ENCODE measurements around the gene TEN1. TPM values are rescaled to one million over a fixed set of nuclear protein-coding genes. Genes with fewer than 3 reads are reported as not detected.

TEN1 gene
- total RNA-seq, 1 donor: 31.8 TPM

DNA sequence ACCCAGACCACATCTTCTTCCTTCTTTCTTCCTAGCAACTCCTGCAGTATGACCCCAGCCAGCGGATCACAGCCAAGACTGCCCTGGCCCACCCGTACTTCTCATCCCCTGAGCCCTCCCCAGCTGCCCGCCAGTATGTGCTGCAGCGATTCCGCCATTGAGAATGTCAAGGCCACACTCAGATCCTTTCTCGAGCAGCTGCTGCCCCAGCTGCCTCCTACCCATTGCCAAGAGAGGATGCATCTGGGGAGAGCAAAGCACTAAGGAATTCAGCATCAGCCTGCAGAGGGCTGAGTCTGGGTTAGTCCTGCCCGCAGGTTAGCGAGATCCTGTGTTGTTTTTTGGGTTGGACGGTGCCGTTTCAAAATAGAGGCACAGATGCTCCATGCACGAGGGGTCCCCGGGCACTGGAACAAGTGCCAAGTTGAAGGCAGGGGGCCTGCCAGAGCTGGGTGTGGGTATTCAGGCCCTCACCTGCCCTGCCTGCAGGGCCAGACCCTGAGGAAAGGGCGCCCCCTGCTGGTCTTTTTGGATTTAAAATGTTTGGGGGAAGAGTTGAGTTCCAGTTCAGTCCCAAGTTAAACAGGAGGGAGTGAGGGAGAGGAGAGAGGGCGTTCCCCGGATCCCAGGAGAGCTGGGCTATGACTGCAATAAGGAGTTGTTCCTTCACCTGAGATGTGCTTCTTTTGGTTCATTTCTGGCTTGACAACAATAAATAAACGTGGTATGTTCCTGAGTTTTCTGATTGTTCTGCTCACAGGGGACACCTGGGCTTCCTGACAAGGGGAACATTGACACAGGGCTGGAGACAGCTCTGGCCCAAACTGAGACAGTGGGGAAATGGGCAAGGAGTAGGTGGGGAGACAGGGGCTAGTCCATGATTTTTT is 26.5 kb downstream of the TEN1 start:
- peak; percentile 58 to 81 (median 68) for DNase-seq (ENCODE audit: low read depth in 2 of 3, low spot score in 2 of 3)

DNA sequence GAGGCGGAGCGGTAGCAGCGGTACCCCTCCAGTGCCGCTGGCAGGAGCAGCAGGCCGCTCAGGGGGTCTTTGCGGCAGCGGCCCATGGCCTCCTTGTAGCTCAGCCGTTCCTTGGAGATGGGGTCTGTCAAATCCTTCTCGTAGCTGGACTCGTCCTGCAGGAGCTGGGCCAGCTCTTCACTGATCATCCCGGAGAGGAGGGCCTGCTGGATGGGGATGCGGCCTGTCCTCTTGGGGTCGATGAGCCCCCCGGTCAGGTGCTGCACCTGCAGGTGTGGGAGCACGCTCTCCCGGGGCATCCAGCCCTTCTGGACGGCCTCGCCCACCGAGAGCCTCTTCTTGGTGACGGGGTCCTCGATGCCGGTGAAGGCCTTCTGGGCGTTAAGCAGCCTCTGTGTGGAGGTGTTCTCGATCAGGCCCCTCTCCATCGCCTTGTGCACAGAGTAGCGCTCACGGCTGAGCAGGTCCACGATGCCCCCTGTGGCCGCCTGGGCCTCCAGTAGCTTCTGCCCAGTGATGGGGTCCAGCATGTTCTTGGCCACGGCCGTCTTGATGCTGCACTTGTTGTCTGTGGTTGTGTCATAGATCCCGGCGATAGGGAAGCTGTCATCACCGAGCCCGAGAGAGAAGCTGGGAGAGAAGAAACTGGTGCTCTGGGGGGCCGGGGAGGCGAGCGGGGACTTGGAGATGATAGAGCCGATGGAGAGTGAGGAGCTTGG is 28.2 kb downstream of the TEN1 start:
- no peak for DNase-seq (ENCODE audit: low read depth in 2 of 3, low spot score in 2 of 3)

DNA sequence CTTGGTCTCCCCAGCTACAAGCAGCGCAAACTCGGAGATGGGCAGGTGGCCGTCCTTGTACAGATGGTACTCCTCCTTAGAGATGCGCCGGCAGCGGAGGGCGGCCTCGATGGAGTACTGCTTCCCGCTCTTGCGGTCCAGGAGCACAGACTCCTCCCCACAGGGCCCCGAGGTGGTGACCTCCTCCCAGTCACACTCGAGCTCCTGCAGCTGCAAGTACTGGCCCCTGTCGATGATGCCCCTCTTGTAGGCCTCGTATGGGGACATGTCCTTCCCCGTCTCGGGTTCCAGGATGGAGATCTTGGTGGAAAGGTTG is 28.8 kb downstream of the TEN1 start:
- no peak for DNase-seq (ENCODE audit: low read depth in 2 of 3, low spot score in 2 of 3)

DNA sequence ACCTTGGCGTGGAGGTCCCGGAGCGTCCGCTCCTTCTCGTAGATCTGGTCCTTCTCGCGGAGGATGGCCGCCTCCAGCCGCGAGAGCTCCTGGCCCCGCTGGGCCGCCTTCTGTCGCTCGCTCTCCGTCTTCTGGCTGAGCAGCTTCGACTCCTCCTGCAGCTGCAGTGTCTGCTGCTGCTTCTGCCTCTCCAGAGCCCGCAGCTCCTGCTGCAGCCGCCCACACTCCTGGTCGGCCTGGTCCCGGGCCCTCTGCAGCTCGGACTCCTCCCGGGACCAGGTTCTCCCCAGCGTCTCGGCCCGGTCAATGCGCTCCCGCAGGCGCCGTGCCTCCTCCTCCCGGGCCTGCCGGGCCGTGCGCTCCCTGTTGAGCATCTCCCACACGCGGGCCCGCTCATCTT is 29.2 kb downstream of the TEN1 start:
- DNase-seq (ENCODE audit: low read depth in 2 of 3, low spot score in 2 of 3): no peak

DNA sequence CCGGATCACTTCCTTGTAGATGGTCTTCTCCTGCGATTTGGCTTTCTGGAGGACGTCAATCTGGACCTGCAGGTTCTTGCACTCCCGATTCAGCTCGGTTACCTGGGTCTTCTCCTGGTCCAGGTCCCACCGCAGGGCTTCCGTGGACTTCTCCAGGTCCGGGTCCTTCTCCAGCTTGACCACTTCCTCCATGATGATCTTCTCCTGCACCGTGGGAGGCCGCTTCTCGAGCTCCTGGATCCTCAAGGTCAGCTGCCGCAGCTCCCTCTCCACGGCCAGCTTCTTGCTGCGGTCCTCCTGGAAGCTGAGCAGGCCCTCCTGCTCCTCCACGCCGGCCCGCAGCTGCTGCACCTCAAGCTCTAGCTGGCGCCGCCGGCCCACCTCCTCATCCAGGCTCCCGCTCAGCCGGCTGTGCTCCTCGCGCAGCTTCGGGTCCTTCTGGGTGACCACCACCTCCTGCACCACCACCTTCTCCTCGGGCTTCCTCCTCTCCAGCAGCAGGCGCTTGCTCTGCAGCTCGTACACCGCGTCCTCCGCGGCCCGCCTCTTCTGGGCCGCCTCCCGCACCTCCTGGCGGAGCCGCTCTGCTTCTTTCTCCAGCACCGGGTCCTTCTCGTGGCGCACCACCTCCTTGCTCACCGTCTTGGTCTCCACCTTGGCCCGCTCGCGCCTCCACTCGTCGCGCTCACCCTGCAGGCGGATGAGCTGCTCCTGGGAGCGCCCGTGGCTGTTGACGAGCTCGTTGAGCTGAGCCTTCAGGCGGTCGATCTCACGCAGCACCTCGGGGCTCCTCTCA is 29.8 kb downstream of the TEN1 start:
- no peak for DNase-seq (ENCODE audit: low read depth in 2 of 3, low spot score in 2 of 3)

DNA sequence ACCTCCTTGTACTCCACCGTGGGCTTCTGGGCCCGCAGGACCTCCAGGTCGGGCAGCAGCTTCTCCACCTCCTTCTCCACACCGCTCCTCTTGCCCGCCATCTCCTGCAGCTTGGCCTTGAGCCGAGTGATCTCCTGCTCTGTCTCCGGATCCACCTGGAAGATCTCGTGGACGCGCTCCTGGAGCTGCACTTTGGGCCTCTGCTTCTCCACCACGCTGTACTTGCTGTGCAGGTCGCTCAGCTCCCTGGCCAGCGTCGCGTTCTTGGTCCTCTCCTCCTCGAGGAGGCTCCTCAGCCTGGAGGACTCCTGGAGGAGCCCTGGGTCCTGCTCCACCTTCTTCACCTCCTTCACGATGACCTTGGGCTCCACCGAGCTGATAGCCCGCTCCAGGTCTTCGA is 30.4 kb downstream of the TEN1 start:
- no peak for DNase-seq (ENCODE audit: low read depth in 2 of 3, low spot score in 2 of 3)

DNA sequence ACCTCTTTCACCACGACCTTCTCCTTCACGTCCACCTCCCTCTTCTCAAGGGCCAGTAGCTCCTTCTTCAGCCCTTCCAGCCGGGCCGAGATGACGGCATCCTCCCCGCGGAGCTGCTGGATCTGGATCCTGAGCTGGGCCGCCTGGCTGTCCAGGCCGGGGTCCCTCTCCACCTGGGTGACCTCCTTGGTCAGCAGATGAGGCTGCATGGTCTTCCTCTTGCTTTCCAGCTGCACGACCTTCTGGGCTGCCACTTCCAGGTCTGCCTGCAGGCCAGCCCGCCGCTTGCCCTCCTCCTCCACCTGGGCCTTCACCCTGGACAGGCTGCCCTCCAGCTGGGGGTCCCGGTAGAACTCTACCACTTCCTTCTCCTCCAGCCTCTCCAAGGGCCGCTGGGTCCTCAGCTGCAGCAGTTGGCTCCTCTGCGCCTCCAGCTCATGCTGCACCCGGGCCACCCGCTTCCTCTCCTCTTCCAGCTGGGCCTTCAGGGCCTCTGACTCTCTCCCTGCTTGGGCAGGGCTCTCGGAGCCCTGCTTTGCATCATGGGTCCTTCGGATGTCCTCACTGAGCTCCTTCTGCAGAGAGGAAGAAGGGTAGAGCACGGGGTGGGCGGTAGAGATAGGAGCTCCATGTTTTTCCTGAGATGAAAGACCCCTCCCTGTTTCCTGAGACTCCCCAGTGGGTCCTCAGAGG is 31.1 kb downstream of the TEN1 start:
- DNase-seq (ENCODE audit: low read depth in 2 of 3, low spot score in 2 of 3): no peak

DNA sequence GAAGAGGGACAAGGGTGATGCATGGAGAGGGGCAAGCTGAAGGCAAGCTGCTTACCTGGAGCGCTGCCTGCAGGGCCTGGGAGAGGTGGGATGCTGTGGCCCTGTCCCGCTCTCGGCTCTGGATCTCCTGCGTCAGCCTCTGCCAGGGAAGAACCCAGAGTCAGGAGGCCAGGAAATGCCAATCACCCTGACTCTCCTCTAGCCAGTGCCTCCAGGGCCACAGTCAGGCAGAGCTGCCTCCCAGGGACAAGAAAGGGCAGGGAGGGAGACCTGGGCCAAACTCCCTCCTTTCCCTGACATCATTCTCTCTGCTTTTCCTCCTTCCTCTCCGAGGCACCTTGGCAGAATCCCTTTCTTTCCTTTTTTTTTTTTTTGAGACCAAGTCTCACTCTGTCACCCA is 32.9 kb downstream of the TEN1 start:
- no peak for DNase-seq (ENCODE audit: low read depth in 2 of 3, low spot score in 2 of 3)

DNA sequence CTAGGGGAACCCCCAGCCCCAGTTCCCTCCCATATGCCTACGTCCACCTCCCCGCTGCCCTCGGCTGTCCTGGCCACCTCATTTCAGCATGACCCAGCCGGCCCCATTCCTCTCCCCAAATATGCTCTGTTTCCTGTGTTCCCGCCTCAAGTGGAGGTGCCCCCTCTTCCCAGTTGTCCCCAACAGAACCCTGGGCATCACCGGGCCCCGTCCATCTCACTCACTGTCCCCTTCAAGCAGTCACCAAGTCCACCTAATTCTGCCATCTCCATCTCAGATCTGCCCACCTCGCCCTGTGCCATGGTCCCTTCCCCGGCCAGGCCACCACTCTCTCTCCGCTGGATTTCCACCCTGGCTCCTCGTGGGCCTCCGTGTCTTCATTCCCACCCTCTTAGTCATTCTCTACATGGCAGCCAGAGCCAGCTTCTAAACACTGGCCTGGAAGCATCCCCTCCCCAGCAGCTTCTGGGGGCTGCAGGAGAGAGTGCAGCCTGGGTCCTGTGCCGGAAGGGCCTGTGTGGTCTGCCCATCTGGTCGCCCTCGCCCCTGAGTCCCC is 34.4 kb downstream of the TEN1 start:
- no peak for DNase-seq (ENCODE audit: low read depth in 2 of 3, low spot score in 2 of 3)

DNA sequence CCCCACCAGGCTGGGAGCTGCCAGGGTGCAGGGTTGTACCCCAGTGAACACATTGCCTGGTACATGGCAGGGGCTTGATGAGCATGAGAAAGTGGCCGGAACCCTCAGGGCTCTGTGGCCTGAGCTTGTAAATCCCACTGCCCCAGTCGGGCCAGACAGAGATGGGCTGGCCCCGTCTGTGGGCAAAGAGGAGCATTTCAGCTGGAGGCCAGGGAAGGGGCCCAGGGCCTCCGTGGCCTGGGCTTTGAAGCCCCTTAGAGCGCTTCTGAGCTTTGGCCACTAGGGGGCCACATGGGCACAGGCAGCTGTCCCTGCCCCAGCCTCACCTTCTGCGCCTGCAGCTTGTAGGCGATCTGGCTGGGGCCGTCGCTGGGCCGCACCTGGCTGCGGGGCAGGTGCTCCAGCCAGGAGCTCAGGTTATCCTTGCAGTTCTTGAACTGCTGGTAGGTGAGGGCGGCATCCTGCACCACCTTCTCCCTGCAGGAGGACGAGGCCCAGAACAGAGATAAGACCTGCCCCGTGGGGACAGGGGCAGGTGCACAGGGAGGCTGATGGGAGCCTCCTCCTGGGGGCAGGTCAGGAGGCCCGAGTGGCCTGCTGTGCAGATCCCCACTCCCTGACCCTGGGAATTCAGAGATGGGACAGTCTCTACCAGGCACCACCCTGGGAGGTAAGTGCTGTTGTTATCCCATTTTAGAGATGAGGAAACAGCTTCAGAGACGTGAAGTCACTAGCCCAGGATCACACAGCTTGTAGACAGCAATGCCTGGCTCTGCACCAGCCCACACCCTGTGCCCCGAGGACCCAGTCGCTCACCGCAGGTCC is 35.3 kb downstream of the TEN1 start:
- peak; percentile 60 to 82 (median 71) for DNase-seq (ENCODE audit: low read depth in 2 of 3, low spot score in 2 of 3)

DNA sequence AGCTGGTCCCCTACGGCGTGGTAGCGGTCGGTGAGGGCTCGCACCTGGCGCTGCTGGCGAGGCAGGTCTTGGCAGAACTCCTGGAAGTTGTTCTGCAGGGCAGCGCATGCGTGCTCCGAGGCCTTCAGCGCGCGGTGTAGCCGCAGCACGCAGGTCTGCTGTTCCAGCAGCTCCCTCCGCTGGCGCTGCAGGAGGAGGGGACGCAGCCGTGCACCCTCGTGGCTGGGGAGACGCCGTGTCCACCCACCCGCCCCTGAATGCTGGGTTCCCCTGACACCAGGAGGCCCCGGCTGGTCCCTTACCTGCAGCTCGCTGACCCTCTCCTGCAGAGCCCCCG is 35.9 kb downstream of the TEN1 start:
- DNase-seq (ENCODE audit: low read depth in 2 of 3, low spot score in 2 of 3): no peak

DNA sequence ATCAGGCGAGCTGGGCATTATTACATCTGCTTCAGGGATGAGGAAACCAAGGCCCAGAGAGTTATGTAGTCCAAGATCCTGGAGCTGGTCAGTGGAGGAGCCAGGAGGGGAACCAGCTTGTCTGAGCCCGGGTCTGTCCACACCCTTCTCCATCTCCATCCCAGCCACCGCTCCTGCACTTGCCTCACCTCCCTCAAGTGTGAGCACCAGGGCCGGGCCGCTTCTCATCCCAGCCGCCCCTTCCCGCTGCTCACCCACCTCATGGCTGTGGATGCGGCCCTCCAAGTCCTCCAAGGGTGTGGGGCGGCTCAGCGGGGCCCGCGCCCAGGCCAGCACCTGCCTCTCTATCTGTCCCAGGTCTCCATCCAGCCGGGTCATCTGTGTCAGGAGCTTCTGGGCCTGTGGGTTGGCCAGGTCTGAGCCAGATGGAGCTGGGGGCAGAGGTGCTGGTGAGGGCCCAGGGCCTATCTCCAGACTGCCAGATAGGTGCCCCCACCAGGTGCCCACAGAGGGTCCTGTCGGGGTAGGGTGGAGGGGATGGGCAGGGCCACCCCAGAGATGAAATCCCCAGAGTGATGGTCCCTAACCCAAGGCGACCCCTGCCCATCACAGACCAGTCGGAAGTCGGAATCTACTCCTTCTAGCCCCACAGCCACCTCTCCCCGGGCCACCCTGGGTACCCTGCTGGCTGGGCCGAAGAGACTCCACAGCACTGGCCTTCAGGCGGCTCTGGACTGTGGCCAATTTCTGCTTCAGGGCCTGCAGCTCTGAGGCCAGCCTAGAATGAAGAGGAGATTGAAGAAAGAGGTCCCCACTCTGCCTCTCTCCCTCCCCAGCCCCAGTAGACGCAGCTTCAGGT is 38.7 kb downstream of the TEN1 start:
- DNase-seq (ENCODE audit: low read depth in 2 of 3, low spot score in 2 of 3): no peak

DNA sequence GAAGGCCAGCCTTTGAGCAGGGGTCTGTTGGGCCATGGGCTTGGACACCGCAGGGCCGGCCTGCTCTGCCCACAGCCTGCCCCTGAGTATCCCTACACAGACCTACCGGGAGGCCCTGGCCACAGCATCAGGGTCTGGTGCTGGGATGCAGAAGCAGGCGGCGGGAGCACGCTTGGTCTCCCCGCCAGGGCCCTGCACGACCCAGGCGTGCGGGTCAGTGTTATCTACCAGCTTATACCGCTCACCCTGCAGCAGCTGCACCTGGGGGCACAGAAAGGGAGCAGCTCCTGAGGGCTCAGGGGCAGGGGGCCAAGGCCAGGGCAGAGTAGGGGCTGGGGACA is 39.3 kb downstream of the TEN1 start:
- no peak for DNase-seq (ENCODE audit: low read depth in 2 of 3, low spot score in 2 of 3)

DNA sequence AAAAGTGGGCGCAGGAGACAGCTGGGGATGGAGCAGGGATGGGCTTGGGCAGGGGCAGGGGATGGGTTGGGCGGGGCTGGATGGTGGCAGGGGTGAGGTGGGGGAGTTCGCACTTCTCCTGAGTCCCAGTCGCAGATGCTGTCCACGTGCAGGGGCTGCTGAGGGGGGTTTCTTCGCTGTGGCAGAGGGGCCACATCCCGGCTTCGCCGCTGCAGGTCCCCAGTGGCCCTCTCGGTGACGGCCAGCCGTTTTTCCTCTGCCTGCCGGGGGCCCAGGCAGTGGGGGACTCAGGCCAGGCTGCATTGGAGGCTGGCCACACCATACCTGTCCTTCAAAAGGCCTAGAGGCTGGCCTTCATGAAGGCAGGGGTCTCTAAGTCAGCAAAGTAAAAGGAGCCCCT is 39.8 kb downstream of the TEN1 start:
- DNase-seq (ENCODE audit: low read depth in 2 of 3, low spot score in 2 of 3): no peak

DNA sequence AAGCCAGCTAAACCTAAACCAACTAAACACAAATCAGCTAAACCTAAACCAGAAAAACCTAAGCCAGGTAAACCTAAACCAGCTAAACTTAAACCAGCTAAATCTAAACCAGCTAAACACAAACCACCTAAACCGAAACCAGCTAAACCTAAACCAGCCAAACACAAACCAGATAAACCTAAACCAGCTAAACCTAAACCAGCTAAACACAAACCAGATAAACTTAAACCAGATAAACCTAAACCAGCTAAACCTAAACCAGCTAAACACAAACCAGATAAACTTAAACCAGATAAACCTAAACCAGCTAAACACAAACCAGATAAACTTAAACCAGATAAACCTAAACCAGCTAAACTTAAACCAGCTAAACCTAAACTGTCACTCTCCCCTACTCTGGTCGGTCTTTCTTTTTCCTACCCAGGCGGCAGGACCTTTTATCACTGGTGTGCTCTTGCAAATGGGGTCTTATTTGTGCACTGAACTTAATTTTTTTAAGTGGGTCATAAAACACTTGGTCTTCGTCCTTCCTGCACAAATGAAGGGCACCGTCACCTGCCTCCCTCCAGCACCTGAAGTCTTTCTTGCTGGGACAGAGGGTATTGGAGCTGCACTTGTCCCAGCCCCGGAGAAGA is 40.9 kb downstream of the TEN1 start:
- DNase-seq (ENCODE audit: low read depth in 2 of 3, low spot score in 2 of 3): no peak

DNA sequence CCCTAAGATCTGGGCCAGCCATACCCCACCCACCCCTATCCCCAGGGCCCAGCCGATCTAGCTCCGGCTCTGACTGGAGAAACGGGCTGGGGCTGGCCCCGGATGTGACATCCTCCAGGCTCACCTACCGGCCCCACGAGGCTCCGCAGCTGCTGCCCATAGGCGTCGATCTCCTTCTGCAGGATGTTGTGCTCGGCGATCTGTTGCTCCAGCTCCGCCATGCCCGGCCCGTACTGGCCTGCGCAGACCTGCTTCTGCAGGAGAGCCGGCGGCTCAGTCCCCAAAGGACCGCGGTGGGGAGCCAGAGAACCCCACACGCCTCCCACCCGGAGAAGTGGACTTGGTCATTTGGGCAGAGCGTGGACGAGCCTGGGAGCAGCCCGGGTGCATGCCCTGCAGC is 43.2 kb downstream of the TEN1 start:
- no peak for DNase-seq (ENCODE audit: low read depth in 2 of 3, low spot score in 2 of 3)

DNA sequence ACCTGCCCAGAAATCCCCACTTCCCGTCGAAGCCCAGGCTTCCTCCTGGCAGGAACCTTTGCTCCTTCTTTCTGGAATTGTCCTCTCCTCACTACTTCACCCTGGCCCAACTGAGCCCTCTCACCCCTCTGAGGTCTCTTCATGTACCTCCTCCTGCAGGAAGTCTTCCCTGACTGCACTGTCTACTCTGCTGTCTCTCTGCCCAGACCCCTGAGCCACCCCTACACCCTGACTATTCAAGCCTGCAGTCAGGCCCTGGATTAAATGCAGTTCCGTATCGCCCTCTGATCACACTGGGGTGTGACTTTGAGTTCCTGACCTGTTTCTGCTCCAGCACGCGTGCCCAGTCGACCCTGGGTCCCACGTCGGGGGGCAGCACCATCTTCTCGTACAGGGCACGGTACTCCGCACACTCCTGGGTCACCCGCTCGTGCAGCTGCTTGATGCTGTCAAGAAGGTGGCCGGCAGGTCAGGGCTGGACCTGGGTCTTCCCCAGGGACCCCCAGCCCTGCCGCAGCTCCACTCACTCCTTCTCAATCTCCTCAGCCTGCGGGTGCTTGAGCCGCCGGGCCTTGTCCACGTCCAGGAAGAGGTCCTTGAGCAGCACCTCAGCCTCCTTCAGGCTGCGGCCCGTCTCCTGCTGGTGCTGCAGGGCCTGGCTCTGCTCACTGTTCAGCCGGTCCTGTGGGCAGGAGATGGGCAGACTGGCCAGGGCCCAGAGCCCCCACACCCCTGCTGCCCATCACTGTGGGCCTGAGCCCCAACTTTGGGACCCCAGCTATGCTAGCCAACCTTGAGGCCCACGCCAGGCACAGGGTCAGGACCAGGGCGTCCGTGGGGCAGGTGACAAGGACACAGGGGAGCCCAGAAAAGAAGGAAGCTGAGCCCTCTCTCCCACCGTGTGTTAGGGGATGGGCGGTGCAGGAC is 44.2 kb downstream of the TEN1 start:
- no peak for DNase-seq (ENCODE audit: low read depth in 2 of 3, low spot score in 2 of 3)

DNA sequence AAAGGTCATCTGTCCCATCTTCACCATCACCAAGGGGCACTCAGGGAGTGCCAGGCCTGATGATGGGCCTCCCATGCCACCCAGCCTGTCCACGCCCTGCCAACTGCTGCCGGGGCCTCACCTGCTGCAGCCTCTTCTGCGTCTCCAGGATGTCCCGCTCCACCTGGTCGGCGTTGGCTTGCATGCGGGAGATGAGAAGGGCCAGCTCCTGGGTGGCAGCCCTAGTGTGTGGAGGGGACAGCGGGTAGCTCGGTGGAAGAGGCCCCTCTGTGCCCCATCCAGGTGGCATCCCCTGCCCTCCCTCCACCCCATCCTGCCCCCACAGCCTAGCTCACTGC is 44.8 kb downstream of the TEN1 start:
- no peak for DNase-seq (ENCODE audit: low read depth in 2 of 3, low spot score in 2 of 3)
